HEK293 (cell line): ENCODE measurements around the gene LRP5.

ENCODE experiments used
- BCL11B ChIP-seq: fragments of 450-650 bp; formaldehyde crosslinking; IDR thresholded peaks from 2 replicates; pipeline ENCODE4 v1.5.1; 2016; ENCODE audit warnings: low read depth, missing biosample characterization, missing genetic modification characterization
- FEZF1 ChIP-seq: fragments of 450-650 bp; formaldehyde crosslinking; IDR thresholded peaks from 2 replicates; pipeline ENCODE4 v1.5.1; 2016; ENCODE audit warnings: missing biosample characterization, missing genetic modification characterization
- GLIS2 ChIP-seq: fragments of 450-650 bp; formaldehyde crosslinking; IDR thresholded peaks from 2 replicates; pipeline ENCODE4 v1.5.1; 2016; ENCODE audit warnings: missing biosample characterization, missing genetic modification characterization
- HOXD13 ChIP-seq: sonication (generic); formaldehyde crosslinking; IDR thresholded peaks from 2 replicates; pipeline ENCODE4 v1.8.0; 2022; ENCODE audit warnings: missing genetic modification reagents, borderline replicate concordance
- IKZF3 ChIP-seq: fragments of 450-650 bp; IDR thresholded peaks from 2 replicates; pipeline ENCODE4 v1.5.0; 2018; ENCODE audit warnings: missing biosample characterization, mild to moderate bottlenecking, missing genetic modification characterization, moderate library complexity
- KLF10 ChIP-seq: fragments of 450-650 bp; IDR thresholded peaks from 2 replicates; pipeline ENCODE4 v1.5.1; 2018; ENCODE audit warnings: missing biosample characterization, mild to moderate bottlenecking, missing genetic modification characterization
- PRDM1 ChIP-seq: fragments of 450-650 bp; formaldehyde crosslinking; IDR thresholded peaks from 2 replicates; pipeline ENCODE4; 2016; ENCODE audit warnings: missing biosample characterization, missing genetic modification characterization
- SETDB1 ChIP-seq: IDR thresholded peaks from one replicate; pipeline ENCODE4 v1.6.1; 2017; ENCODE audit warnings: mild to moderate bottlenecking, low read length, moderate library complexity, mixed read lengths; ENCODE audit not compliant: insufficient read length
- ZBTB20 ChIP-seq: fragments of 450-650 bp; formaldehyde crosslinking; IDR thresholded peaks from 2 replicates; pipeline ENCODE4 v1.5.1; 2016; ENCODE audit warnings: missing biosample characterization, missing genetic modification characterization
- ZBTB8A ChIP-seq: fragments of 450-650 bp; formaldehyde crosslinking; IDR thresholded peaks from 2 replicates; pipeline ENCODE4 v1.5.1; 2016; ENCODE audit warnings: missing biosample characterization, missing genetic modification characterization
- ZNF133 ChIP-seq: fragments of 450-650 bp; formaldehyde crosslinking; IDR thresholded peaks from 2 replicates; pipeline ENCODE4 v1.5.1; 2016; ENCODE audit warnings: missing biosample characterization, missing genetic modification characterization
- ZNF223 ChIP-seq: fragments of 450-650 bp; formaldehyde crosslinking; IDR thresholded peaks from 2 replicates; pipeline ENCODE4 v1.5.1; 2016; ENCODE audit warnings: missing biosample characterization, missing genetic modification characterization
- ZNF23 ChIP-seq: fragments of 450-650 bp; formaldehyde crosslinking; IDR thresholded peaks from 2 replicates; pipeline ENCODE4 v1.5.1; 2016; ENCODE audit warnings: missing biosample characterization, missing genetic modification characterization, borderline replicate concordance
- ZNF24 ChIP-seq: fragments of 450-650 bp; formaldehyde crosslinking; IDR thresholded peaks from 2 replicates; pipeline ENCODE4 v1.5.1; 2016; ENCODE audit warnings: missing biosample characterization, missing genetic modification characterization
- ZNF274 ChIP-seq, 2 experiments: fragments of 200-500 bp in 1 of 2; fragments of 450-650 bp in 1 of 2; sonication (Bioruptor generic) in 1 of 2; formaldehyde crosslinking in 1 of 2; IDR thresholded peaks; 2 replicates each; pipeline versions ENCODE4 v1.5.1 to v1.6.1; 2014 to 2016; ENCODE audit warnings: borderline replicate concordance in 1 of 2, inconsistent platforms in 1 of 2, low read length in 1 of 2, missing biosample characterization in 1 of 2, missing genetic modification characterization in 1 of 2
- ZNF501 ChIP-seq: fragments of 450-650 bp; formaldehyde crosslinking; IDR thresholded peaks from 2 replicates; pipeline ENCODE4 v1.5.1; 2016; ENCODE audit warnings: missing biosample characterization, missing genetic modification characterization
- ZNF571 ChIP-seq: fragments of 450-650 bp; formaldehyde crosslinking; IDR thresholded peaks from 2 replicates; pipeline ENCODE4 v1.5.0; 2017; ENCODE audit warnings: missing biosample characterization, missing genetic modification characterization
- ZNF610 ChIP-seq: fragments of 450-650 bp; formaldehyde crosslinking; IDR thresholded peaks from 2 replicates; pipeline ENCODE4 v1.5.1; 2016; ENCODE audit warnings: missing biosample characterization, missing genetic modification characterization, borderline replicate concordance
- ZNF626 ChIP-seq: fragments of 450-650 bp; sonication (Bioruptor Pico); formaldehyde crosslinking; IDR thresholded peaks from 2 replicates; pipeline ENCODE4 v1.5.1; 2018; ENCODE audit warnings: missing biosample characterization, missing genetic modification characterization, inconsistent platforms
- ZNF629 ChIP-seq: fragments of 450-650 bp; formaldehyde crosslinking; IDR thresholded peaks from 2 replicates; pipeline ENCODE4 v1.5.1; 2017; ENCODE audit warnings: missing biosample characterization, missing genetic modification characterization
- ZNF660 ChIP-seq: fragments of 450-650 bp; IDR thresholded peaks from 2 replicates; pipeline ENCODE4 v1.5.1; 2018; ENCODE audit warnings: missing biosample characterization, mild to moderate bottlenecking, missing genetic modification characterization
- ZNF664 ChIP-seq: fragments of 450-650 bp; formaldehyde crosslinking; IDR thresholded peaks from 2 replicates; pipeline ENCODE4 v1.5.1; 2016; ENCODE audit warnings: missing biosample characterization, missing genetic modification characterization
- TF ChIP-seq, protein P1 (sequence below): fragments of 450-650 bp; formaldehyde crosslinking; IDR thresholded peaks from 2 replicates; pipeline ENCODE4 v1.5.1; 2016; ENCODE audit warnings: missing biosample characterization, missing genetic modification characterization
- TF ChIP-seq, protein P2 (sequence below): fragments of 450-650 bp; formaldehyde crosslinking; IDR thresholded peaks from 2 replicates; pipeline ENCODE4 v1.5.1; 2016; ENCODE audit warnings: missing biosample characterization, missing genetic modification characterization
- TF ChIP-seq, protein P3 (sequence below): fragments of 450-650 bp; formaldehyde crosslinking; IDR thresholded peaks from 2 replicates; pipeline ENCODE4 v1.5.1; 2016; ENCODE audit warnings: missing biosample characterization, missing genetic modification characterization
- TF ChIP-seq, protein P4 (sequence below): fragments of 450-650 bp; formaldehyde crosslinking; IDR thresholded peaks from 2 replicates; pipeline ENCODE4 v1.5.0; 2017; ENCODE audit warnings: missing biosample characterization, missing genetic modification characterization, borderline replicate concordance
- TF ChIP-seq, protein P5 (sequence below): fragments of 450-650 bp; formaldehyde crosslinking; IDR thresholded peaks from 2 replicates; pipeline ENCODE4 v1.5.1; 2017; ENCODE audit warnings: missing biosample characterization, missing genetic modification characterization
- TF ChIP-seq, protein P6 (sequence below): fragments of 450-650 bp; formaldehyde crosslinking; IDR thresholded peaks from 2 replicates; pipeline ENCODE4 v1.5.1; 2016; ENCODE audit warnings: missing biosample characterization, missing genetic modification characterization

The LRP5 gene

DNA sequence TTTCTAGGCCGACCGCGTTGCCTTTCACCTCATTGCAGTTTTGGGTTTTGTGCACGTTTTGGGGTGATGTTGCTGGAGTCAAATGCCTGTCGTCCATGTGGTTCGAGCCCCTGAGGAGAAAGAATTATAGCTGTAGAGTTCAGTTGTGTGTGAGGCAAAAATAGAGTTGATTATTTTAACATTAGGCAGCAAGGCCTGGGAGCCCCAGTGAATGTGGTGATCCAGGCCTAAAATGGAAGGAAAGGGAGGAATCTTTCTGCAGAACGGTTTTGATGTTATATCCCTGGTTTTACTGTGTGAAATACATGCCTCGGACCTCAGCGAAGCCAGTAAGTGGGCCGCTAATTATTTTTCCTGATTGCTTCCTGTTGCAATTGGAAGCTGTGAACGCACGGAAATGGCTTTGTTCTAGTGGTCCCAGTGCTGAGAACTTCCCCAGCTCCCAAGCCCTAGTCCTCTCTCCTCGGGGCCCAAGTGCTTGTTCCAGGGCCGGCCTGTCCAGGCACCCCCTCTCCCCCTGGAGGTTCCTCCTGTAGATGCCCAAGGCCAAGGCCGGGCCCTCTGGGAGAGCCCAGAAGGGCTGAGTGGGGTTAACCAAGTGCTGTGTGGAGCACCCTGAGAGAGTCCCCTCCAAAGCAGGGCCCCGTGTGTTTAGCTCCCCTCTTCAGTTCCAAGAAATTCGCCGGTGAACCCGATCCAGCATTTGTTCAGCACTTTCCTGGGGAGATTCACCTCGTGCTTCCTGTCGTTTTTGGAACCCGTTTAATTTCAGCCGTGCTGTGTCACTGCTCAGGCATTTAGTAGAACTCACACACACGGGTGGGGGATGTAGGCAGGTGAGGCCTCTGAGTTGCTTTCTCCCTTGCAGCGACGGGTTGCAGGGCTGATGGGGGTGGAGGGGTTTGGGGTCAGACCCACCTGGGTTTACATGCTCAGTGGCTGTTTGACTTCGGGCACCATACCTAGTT lies 2.1 kb downstream of the LRP5 start (continued):
- TF ChIP-seq, protein P1, sequence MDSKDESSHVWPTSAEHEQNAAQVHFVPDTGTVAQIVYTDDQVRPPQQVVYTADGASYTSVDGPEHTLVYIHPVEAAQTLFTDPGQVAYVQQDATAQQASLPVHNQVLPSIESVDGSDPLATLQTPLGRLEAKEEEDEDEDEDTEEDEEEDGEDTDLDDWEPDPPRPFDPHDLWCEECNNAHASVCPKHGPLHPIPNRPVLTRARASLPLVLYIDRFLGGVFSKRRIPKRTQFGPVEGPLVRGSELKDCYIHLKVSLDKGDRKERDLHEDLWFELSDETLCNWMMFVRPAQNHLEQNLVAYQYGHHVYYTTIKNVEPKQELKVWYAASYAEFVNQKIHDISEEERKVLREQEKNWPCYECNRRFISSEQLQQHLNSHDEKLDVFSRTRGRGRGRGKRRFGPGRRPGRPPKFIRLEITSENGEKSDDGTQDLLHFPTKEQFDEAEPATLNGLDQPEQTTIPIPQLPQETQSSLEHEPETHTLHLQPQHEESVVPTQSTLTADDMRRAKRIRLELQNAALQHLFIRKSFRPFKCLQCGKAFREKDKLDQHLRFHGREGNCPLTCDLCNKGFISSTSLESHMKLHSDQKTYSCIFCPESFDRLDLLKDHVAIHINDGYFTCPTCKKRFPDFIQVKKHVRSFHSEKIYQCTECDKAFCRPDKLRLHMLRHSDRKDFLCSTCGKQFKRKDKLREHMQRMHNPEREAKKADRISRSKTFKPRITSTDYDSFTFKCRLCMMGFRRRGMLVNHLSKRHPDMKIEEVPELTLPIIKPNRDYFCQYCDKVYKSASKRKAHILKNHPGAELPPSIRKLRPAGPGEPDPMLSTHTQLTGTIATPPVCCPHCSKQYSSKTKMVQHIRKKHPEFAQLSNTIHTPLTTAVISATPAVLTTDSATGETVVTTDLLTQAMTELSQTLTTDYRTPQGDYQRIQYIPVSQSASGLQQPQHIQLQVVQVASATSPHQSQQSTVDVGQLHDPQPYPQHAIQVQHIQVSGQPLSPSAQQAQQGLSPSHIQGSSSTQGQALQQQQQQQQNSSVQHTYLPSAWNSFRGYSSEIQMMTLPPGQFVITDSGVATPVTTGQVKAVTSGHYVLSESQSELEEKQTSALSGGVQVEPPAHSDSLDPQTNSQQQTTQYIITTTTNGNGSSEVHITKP (tag by site-specific recombination): no peak; the same call in 1 of the 2 replicates
- TF ChIP-seq GLIS2 (tag by site-specific recombination): peak; percentile 28; the same call in 1 of the 2 replicates
- TF ChIP-seq, protein P2, sequence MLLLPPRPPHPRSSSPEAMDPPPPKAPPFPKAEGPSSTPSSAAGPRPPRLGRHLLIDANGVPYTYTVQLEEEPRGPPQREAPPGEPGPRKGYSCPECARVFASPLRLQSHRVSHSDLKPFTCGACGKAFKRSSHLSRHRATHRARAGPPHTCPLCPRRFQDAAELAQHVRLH (tag by site-specific recombination): no peak
- no peak for TF ChIP-seq ZNF501
- no peak for TF ChIP-seq FEZF1 (tag by site-specific recombination)
- no peak for TF ChIP-seq ZNF664 (tag by site-specific recombination)
- TF ChIP-seq ZNF133 (tag by site-specific recombination): no peak
- TF ChIP-seq, protein P3, sequence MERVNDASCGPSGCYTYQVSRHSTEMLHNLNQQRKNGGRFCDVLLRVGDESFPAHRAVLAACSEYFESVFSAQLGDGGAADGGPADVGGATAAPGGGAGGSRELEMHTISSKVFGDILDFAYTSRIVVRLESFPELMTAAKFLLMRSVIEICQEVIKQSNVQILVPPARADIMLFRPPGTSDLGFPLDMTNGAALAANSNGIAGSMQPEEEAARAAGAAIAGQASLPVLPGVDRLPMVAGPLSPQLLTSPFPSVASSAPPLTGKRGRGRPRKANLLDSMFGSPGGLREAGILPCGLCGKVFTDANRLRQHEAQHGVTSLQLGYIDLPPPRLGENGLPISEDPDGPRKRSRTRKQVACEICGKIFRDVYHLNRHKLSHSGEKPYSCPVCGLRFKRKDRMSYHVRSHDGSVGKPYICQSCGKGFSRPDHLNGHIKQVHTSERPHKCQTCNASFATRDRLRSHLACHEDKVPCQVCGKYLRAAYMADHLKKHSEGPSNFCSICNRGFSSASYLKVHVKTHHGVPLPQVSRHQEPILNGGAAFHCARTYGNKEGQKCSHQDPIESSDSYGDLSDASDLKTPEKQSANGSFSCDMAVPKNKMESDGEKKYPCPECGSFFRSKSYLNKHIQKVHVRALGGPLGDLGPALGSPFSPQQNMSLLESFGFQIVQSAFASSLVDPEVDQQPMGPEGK (tag by site-specific recombination): no peak
- TF ChIP-seq, protein P4, sequence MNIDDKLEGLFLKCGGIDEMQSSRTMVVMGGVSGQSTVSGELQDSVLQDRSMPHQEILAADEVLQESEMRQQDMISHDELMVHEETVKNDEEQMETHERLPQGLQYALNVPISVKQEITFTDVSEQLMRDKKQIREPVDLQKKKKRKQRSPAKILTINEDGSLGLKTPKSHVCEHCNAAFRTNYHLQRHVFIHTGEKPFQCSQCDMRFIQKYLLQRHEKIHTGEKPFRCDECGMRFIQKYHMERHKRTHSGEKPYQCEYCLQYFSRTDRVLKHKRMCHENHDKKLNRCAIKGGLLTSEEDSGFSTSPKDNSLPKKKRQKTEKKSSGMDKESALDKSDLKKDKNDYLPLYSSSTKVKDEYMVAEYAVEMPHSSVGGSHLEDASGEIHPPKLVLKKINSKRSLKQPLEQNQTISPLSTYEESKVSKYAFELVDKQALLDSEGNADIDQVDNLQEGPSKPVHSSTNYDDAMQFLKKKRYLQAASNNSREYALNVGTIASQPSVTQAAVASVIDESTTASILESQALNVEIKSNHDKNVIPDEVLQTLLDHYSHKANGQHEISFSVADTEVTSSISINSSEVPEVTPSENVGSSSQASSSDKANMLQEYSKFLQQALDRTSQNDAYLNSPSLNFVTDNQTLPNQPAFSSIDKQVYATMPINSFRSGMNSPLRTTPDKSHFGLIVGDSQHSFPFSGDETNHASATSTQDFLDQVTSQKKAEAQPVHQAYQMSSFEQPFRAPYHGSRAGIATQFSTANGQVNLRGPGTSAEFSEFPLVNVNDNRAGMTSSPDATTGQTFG (tag by site-specific recombination): no peak
- TF ChIP-seq, protein P5, sequence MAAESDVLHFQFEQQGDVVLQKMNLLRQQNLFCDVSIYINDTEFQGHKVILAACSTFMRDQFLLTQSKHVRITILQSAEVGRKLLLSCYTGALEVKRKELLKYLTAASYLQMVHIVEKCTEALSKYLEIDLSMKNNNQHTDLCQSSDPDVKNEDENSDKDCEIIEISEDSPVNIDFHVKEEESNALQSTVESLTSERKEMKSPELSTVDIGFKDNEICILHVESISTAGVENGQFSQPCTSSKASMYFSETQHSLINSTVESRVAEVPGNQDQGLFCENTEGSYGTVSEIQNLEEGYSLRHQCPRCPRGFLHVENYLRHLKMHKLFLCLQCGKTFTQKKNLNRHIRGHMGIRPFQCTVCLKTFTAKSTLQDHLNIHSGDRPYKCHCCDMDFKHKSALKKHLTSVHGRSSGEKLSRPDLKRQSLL (tag by site-specific recombination): no peak
- no peak for TF ChIP-seq ZNF274 (IDR thresholded peaks at IDR 0.05; ENCODE audit: low read length)
- no peak for TF ChIP-seq ZNF274 (tag by site-specific recombination; IDR thresholded peaks at IDR 0.05; ENCODE audit: borderline replicate concordance)
- TF ChIP-seq ZNF660: no peak
- TF ChIP-seq HOXD13 (CRISPR knock-in tag): no peak
- peak; percentile 98 for TF ChIP-seq ZBTB20 (tag by site-specific recombination)
- peak; percentile 22; the same call in 1 of the 2 replicates for TF ChIP-seq ZBTB8A (tag by site-specific recombination)
- TF ChIP-seq, protein P6, sequence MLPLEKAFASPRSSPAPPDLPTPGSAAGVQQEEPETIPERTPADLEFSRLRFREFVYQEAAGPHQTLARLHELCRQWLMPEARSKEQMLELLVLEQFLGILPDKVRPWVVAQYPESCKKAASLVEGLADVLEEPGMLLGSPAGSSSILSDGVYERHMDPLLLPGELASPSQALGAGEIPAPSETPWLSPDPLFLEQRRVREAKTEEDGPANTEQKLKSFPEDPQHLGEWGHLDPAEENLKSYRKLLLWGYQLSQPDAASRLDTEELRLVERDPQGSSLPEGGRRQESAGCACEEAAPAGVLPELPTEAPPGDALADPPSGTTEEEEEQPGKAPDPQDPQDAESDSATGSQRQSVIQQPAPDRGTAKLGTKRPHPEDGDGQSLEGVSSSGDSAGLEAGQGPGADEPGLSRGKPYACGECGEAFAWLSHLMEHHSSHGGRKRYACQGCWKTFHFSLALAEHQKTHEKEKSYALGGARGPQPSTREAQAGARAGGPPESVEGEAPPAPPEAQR (tag by site-specific recombination): no peak
- no peak for TF ChIP-seq KLF10
- no peak for TF ChIP-seq SETDB1
- no peak for TF ChIP-seq ZNF24
- no peak for TF ChIP-seq ZNF626 (tag by site-specific recombination)
- TF ChIP-seq ZNF571 (tag by site-specific recombination): no peak
- TF ChIP-seq ZNF23 (tag by site-specific recombination): no peak
- peak; percentile 25; the same call in 1 of the 2 replicates for TF ChIP-seq IKZF3 (tag by site-specific recombination)
- TF ChIP-seq ZNF610 (tag by site-specific recombination): no peak
- no peak for TF ChIP-seq BCL11B
- TF ChIP-seq ZNF629: no peak
- TF ChIP-seq ZNF223 (tag by site-specific recombination): no peak
- TF ChIP-seq PRDM1 (tag by site-specific recombination): 0 out of 2 replicates have a peak, but pooled peaks have one; percentile 52
